AG04450 (cell line): ENCODE data around the gene RB1. TPM values are rescaled to one million over a fixed set of nuclear protein-coding genes. Genes with fewer than 3 reads are reported as not detected.

Source experiments
- CTCF ChIA-PET: fragments of 300-600, 350-600 bp; formaldehyde crosslinking; extraction: SDS; loops from one replicate; lab custom pipeline; 2022; ENCODE audit warnings: antibody characterized with exemption, inconsistent platforms; lab: Charles Lee
- POLR2A ChIA-PET: fragments of 350-600 bp; formaldehyde crosslinking; extraction: SDS; loops from one replicate; lab custom pipeline; 2021; ENCODE audit warnings: antibody characterized with exemption, inconsistent platforms; lab: Yijun Ruan, JAX
- DNase-seq: peaks from one replicate; pipeline ENCODE4 v3.0.0-alpha.2; 2011; ENCODE audit warnings: low read depth, low spot score
- H3K27ac ChIP-seq: one replicate; pipeline ENCODE4 v1.5.1; 2012; ENCODE audit warnings: low read depth, low read length, control low read depth
- H3K27me3 ChIP-seq: one replicate; pipeline ENCODE4 v1.6.0; 2012; ENCODE audit warnings: low read length; ENCODE audit not compliant: control insufficient read depth, insufficient read depth
- H3K4me3 ChIP-seq: 2 replicates; pipeline ENCODE4 v1.5.1; 2011; ENCODE audit warnings: mild to moderate bottlenecking, low read depth, low read length, control low read depth
- H3K9me3 ChIP-seq: 2 replicates; pipeline ENCODE4 v1.5.1; 2012; ENCODE audit warnings: low read length; ENCODE audit not compliant: control insufficient read depth, insufficient read depth
- polyA plus RNA-seq: library from polyadenylated mRNA; depleted of rRNA; stranded (reverse); fragments of >200 nt; gene quantifications from 2 replicates; pipeline ENCODE4 v1.2.3, GENCODE V29; 2011
- TF ChIP-seq, protein P1 (sequence below): IDR thresholded peaks from 2 replicates; pipeline ENCODE4 v1.5.1; 2011; ENCODE audit warnings: low read depth, low read length, control low read depth, inconsistent platforms

RB1 gene
- polyA plus RNA-seq, 1 experiment, result 27.3 TPM

DNA sequence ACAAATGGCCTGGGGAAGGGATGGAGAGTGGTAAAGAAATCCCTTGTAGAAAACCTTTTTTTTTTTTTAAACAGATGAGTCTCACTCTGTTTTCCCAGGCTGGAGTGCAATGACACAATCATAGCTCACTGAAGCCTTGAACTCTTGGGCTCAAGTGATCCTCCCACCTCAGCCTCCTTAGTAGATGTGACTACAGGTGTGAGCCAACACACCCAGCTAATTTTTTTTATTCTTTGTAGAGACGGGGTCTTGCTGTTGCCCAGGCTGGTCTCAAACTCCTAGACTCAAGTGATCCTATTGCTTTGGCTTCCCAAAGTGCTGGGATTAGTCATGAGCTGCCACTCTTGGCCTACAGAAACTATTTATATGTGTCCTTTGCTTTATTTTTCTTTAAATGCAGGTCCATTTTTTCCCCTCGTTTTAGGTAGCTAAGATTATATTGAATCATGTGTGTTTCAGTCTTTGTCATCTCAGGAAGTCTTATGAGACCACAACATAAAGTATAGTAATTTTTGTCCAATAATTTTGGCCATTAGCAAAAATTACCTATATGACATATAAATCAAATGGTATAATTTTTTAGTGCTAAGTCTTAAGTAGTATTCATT is 98.9 kb downstream of the RB1 start:
- no peaks in the 10 kb centered on the region for H3K27me3 ChIP-seq
- no peak overlapping the region for H3K27ac ChIP-seq
- CTCF ChIA-PET, result no interaction called here
- POLR2A ChIA-PET, result interaction anchor here (0.6 kb wide), 1 partner anchor 26 kb away, joined by 10 read pairs; no protein-coding TSS in a partner anchor
- no peak for DNase-seq
- TF ChIP-seq, protein P1, sequence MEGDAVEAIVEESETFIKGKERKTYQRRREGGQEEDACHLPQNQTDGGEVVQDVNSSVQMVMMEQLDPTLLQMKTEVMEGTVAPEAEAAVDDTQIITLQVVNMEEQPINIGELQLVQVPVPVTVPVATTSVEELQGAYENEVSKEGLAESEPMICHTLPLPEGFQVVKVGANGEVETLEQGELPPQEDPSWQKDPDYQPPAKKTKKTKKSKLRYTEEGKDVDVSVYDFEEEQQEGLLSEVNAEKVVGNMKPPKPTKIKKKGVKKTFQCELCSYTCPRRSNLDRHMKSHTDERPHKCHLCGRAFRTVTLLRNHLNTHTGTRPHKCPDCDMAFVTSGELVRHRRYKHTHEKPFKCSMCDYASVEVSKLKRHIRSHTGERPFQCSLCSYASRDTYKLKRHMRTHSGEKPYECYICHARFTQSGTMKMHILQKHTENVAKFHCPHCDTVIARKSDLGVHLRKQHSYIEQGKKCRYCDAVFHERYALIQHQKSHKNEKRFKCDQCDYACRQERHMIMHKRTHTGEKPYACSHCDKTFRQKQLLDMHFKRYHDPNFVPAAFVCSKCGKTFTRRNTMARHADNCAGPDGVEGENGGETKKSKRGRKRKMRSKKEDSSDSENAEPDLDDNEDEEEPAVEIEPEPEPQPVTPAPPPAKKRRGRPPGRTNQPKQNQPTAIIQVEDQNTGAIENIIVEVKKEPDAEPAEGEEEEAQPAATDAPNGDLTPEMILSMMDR, result no peak
- no peak overlapping the region for H3K4me3 ChIP-seq
- H3K9me3 ChIP-seq, result no peaks in the 10 kb centered on the region

DNA sequence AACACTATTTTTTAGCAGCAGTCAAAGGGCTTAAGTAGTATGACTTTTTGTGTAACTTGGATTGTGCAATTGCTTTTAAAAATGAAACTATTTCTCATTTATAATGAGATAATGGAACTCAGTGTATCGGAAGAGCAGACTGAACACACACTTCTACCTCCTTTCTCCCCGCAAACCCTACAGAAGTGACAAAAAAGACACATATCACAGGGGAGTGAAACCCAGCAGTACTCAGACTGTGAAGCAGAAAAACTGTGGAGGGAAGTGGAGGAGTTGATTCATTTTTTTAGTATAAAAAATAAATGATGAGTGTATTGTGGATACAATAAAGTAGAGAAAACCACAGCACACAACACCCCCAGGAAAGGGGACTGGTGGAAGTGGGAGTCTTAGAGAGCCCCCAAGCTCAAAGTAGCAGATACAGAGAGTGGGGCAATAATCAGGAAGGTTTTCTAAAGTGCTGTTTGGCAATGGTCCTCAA is 99.6 kb downstream of the RB1 start:
- no peaks in the 10 kb centered on the region for H3K27me3 ChIP-seq
- TF ChIP-seq, protein P1, result no peak
- no peak overlapping the region for H3K4me3 ChIP-seq
- no peaks in the 10 kb centered on the region for H3K9me3 ChIP-seq
- ChIA-PET POLR2A (no interaction called here), CTCF (interaction anchor here (0.7 kb wide), 1 partner anchor 177 kb away, joined by 3 read pairs; no protein-coding TSS in a partner anchor)
- DNase-seq, result no peak
- H3K27ac ChIP-seq, result no peak overlapping the region

DNA sequence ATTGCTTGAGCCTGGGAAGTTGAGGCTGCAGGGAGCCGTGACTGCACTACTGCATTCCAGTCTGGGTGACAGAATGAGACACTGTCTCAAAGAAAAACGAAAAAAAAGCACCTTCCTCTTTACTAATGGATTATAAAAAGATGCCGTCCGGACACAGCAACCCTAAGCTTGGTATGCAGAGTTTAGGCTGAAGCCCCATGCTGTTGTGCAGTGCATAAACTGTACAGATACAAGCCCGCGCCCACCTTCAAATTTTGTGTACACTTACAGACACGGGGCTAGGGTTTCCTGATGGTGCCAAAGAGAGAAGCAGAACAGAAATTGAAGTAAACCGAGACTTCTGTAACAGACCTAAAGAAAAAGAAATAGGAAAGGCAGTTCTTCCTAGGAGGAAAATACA is 100.4 kb downstream of the RB1 start:
- TF ChIP-seq, protein P1, result no peak
- no peak overlapping the region for H3K4me3 ChIP-seq
- ChIA-PET CTCF (interaction anchor here (1.2 kb wide), 1 partner anchor 176 kb away, joined by 6 read pairs; no protein-coding TSS in a partner anchor), POLR2A (no interaction called here)
- no peak for DNase-seq
- no peaks in the 10 kb centered on the region for H3K9me3 ChIP-seq
- H3K27me3 ChIP-seq, result no peaks in the 10 kb centered on the region
- H3K27ac ChIP-seq, result no peak overlapping the region

DNA sequence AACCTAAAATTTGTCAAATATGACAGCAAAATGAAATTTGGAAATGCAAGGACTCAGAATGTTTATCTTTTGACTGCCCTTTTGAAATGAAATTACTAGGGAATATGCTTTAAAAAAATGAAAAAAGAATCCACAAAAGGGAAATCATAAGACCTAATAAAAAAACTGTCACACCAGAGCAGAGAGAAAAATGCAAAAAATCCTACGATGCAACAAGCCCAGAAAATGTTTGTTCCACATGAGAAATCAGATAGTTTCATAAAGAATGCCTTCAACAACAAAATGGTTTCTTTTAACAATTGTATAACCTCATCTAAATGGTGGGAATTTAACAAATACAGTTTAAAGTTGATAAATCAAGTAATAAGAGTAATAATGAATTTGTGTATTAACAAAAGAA is 101.4 kb downstream of the RB1 start:
- H3K9me3 ChIP-seq, result no peaks in the 10 kb centered on the region
- H3K4me3 ChIP-seq, result no peak overlapping the region
- CTCF ChIA-PET, result interaction anchor here (1.2 kb wide), 1 partner anchor 175 kb away, joined by 6 read pairs; no protein-coding TSS in a partner anchor
- H3K27me3 ChIP-seq, result no peaks in the 10 kb centered on the region
- TF ChIP-seq, protein P1, result no peak
- no peak for DNase-seq
- H3K27ac ChIP-seq, result no peak overlapping the region
- POLR2A ChIA-PET, result no interaction called here

- ChIA-PET CTCF (no interaction called here), POLR2A (no interaction called here)
- no peak for DNase-seq
- H3K27ac ChIP-seq, result no peak overlapping the region
- H3K27me3 ChIP-seq, result no peaks in the 10 kb centered on the region
- TF ChIP-seq, protein P1, result no peak
- no peak overlapping the region for H3K4me3 ChIP-seq
- H3K9me3 ChIP-seq, result no peaks in the 10 kb centered on the region
Observed at GRCh38 chr13:48405875-48406274, 102.3 kb downstream of the RB1 start.
